ENCODE data around the gene ITGB5.

The ITGB5 gene

DNA sequence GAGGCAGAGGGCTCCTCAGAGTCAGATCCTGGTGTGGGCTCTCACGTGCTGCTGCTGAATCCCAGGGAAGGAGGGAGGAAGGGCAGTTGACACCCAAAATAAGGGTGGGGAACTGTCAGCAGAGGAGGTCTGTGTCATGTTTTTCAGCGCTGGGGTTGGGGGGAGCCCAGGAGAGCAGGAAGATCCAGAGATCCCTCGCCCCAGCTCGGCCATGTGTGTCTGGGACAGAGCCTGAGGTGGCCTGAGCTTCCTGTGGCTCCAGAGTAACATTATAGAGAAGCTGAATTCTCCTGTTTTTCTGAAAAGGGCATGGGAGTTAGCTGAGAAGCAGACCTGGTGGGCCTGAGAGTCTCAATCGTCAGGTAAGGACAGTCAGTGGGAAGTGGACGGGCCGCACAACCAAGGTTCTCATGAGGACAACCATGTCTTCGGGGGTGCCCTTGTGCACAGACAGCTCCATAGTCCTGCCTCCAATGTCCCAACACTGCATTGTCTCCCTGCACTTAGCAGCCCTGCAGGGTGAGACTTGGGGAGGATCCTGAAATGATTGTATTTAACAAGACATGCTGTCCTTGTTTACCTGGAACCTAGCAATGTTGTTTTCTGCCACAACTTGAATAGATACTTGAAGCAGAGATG is 138.5 kb downstream of the ITGB5 start:
- DNase-seq (ENCODE audit: low read depth): no peak

DNA sequence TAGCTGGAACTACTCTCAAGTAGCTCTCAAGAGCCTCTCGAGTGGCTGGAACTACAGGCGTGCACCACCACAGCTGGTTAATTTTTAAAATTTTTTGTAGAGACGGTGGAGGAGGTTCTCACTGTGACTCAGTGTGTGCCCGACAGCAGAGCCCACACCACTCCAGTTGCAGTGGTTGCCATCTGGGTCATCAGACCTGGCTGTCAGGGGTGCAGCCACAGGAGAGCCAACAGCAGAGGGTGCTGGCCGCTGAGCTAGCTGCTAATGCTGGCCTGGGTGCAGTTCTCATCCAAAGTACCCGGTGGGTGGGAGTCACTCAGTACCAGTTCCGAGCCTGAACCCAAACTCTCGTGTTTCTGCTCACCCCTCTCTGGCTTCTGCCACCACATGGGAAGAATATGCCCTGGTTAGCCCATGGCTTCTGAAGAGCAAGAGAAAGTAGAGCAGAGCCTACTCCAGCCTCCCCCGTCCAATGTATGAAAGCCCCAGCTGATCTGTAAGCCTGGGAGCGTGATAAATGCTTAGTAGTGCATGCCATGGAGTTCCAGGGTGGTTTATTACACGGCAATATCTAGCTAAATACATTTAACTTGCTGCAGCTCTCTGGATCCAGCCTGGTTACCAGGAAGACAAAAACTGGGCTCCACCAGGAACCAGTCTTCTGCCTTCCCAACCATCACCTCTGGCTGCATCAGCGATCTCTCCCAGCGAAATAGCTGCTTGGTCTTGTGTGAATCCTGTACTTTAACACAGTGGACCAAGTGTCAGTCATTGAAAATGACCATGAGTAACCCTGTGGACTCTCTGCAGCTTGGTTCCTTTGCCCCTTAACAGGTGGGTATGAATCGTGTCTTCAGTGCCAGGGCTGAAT is 139.8 kb downstream of the ITGB5 start:
- DNase-seq (ENCODE audit: low read depth): no peak

DNA sequence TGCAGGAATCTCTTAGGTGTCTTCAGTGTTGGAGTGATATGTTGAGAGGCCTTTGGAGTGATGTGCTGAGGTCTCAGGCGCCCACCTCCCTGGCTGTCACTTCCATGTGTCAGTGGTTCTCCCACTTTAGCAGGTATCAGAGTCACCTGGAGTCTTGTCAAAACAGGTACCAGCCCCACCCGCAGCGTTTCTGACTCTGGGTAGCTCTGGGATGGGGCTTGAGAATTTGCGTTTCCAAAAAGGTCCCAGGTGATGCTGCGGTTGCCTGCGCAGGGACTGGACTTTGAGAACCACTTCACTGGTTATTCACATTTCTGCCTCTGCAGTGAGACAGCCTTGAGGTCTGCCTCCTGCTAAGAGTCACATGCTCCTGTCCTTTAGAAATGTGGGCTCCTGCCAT is 141.4 kb downstream of the ITGB5 start:
- no peak for DNase-seq (ENCODE audit: low read depth)

DNA sequence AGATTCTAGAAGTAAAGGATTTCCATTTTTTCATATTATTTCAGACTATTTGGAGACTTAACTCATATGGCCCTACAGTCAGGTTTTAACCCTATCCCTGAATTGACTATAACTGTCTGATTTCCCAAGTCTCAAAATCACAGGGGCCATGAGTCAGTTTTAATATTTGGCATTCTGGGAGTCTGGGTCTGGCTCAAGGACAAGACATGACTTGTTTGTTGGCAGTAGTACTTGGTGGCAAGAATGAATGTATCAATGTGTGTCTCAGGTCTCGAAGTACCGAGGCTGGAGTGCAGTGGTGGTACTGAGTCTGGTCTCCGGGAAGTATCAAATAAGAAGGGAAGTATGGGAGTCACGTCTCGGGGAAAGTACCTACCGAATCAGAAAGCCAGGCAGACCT is 146.1 kb downstream of the ITGB5 start:
- DNase-seq (ENCODE audit: low read depth): no peak

DNA sequence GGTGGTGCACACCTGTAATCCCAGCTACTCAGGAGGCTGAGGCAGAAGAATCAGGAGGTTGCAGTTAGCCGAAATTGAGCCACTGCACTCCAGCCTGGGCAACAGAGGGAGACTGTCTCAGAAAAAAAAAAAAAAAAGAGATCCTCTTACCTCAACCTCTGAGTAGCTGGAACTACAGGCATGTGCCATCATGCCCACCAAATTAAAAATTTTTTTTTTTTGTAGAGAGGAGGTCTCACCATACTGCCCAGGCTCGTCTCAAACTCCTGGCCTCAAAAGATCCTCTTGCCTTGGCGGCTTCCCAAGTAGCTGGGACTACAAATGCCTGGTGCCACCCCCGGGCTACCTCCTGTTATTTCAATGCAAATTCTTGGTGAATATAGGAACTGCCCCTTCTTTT is 155.4 kb downstream of the ITGB5 start:
- DNase-seq (ENCODE audit: low read depth): no peak

DNA sequence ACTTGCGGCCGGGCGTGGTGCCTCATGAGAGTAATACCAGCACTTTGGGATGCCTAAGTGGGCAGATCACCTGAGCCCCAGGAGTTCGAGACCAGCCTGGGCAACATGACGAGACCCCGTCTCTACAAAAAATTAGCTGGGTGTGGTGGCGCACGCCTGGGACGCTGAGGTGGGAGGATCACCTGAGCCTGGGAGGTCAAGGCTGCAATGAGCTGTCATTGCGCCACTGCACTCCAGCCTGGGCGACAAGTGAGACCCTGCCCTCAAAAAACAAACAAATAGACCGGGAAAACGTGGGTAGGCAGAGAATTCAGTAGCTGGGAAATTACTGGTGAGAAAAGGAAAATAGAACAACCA is 156.2 kb downstream of the ITGB5 start:
- DNase-seq (ENCODE audit: low read depth): no peak

DNA sequence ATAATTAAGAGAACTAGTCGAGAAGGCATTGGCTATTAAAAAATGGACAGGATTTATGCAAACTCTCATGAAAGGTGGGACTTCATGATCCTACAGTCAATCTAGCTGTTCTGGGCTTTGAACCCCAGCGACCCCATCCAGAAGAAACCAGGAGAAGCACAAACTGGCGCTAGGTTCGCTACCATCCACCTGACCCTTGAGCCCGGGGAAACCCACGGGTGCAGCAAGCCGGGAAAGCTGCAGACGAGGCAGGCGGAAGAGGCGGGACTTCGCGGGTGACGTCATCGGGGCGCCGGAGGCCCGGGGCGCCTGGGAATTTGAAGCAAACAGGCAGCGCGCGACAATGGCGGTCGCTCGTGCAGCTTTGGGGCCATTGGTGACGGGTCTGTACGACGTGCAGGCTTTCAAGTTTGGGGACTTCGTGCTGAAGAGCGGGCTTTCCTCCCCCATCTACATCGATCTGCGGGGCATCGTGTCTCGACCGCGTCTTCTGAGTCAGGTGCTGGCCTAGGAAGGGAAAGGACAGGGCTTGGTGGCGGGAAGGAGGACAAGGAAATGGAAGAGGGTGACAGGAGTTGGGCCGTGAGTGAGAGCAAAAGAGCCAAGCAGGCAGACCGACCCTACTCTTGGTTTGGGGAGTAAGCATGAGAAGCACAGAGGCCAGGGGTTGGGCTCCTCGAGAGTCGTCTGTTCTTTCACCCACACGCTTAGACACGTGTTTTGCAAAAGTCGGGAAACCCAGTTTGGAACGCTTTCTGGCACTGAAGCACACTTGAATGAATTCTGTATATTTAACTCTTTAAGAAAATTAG is 156.8 kb downstream of the ITGB5 start, which contains the start of gene UMPS:
TSS of gene UMPS (plus strand) at position 324 of the 812 bp plus-strand sequence. CDS start at position 344, 20 bp downstream.
- peak; percentile 52 for DNase-seq (ENCODE audit: low read depth)

DNA sequence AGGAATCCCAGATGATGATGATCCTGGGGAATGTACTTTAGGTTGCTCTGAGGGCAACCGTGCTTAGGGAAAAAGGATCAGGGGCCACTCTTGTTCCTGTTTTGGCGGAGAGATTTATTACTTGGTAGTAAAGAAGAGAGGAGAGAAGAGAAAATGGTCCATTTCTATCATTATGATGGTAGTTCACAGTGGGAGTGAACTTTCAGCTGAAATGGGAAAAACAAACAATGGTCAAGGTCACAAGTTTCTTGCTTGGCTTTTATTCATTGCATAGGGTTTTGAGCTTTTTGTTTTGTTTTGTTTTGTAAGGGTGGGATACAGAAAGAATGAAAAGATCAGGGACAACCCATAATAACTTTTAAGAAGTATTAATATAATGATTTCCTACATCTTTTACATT is 164.6 kb downstream of the ITGB5 start:
- no peak for DNase-seq (ENCODE audit: low read depth)

DNA sequence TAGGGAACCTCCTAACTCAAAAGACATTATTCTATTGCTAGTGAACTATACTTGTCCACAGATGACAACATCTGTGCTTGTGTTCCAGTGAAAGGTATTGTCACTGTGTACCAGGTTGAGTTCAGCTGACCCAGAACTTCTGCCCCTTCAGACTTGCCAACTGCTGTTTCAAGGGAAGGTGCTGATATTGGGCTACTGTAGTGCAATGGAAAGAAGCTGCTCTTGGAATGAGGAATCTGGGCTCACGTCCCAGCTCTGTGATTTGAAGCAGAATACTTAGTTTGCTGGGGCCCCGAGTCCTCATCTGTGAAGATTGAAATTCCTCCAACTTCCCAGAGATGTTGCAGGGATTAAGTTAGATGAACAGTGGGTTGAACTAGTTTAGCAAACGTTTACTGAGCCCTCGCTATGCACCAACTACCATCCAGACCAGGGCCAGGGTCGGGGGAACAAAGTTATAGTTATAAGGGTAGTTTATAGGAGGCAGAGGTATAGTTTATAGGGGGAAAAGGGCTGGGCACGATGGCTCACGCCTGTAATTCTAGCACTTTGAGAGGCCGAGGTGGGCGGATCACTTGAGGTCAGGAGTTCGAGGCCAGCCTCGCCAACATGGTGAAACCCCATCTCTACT is 172.8 kb downstream of the ITGB5 start:
- DNase-seq (ENCODE audit: low read depth): no peak
